ENCODE measurements around the gene NME7.

GRCh38 chr1:169120066-169120465, 247.5 kb downstream of the NME7 start:
- TF ChIP-seq CTCF (IDR thresholded peaks at IDR 0.05) (no peak), EZH2 (IDR thresholded peaks at IDR 0.05) (no peak), EZH2phosphoT487 (IDR thresholded peaks at IDR 0.05) (no peak)
